NCI-H774 (cell line): Measurements from ENCODE around the gene ARHGAP33.

Experiments
- DNase-seq: peaks from one replicate; lab custom pipeline; 2025; lab: John Stamatoyannopoulos, UW

Gene ARHGAP33

DNA sequence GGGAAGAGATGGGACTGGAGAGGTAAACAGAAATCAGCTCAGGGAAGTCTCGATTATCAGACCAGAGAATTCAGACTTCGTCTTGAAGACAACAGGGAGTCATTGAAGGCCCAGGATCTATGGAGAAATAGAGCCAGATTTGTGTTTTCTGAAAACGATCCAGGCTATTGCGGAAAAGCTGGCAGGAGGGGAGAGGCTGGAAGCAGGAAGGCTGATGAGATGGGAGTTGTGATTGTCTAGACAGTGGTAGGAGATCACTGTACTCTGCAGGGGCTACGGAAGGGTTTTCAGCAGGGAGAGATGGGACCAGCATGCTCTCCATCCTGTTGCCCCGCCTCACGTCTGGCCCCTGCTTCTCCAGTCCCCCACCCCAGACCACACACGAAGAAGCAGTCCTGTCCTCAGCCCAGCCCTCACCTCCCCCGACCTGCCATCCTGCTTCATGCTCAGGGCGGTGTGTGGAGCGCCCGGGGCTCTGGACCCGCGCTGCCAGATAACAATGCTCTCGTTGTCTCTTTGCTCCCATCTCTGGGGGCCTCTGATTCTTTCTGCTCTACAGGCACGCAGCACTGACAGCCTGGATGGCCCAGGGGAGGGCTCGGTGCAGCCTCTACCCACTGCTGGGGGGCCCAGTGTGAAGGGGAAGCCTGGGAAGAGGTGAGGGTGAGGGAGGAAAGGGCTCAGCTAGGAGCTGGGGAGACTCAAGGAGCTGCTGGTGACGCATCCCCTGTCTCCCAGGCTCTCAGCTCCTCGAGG lies 1.9 kb downstream of the ARHGAP33 start:
- no peak for DNase-seq

DNA sequence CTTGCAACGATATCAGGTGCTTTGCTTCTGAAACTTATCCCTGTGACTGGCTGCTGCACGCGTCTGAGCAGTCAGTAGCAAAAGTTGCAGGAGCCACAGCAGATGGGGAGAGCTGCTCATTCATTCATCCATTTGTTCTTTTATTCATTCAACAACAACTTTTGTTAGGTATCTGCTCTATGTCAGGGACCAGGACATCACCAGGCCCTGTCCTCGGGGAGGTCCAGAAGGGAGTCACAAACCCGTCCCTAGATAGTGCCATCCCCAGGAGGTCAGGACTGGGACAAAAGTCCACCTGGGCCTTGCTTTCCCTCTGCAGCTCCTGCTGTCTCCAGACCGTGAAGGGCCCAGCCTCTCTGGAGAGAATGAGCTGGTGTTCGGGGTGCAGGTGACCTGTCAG lies 2.6 kb downstream of the ARHGAP33 start:
- DNase-seq: no peak

DNA sequence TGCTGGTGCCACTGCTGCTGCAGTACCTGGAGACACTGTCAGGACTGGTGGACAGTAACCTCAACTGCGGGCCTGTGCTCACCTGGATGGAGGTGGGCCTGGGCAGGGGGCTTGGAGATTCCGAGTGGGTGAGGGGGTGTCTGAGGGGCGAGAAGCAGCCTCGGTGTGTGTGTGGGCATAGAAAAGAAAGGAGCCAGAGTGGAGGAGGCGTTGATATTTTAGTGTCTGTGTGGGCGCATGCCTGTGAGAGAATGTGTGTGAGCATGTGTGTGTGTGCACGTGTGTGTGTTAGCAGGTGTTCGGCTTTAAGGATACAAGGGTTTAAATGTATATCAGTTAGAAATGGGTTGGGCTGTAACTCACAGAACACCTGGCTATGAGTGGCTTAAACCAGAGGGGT lies 3.7 kb downstream of the ARHGAP33 start:
- no peak for DNase-seq

DNA sequence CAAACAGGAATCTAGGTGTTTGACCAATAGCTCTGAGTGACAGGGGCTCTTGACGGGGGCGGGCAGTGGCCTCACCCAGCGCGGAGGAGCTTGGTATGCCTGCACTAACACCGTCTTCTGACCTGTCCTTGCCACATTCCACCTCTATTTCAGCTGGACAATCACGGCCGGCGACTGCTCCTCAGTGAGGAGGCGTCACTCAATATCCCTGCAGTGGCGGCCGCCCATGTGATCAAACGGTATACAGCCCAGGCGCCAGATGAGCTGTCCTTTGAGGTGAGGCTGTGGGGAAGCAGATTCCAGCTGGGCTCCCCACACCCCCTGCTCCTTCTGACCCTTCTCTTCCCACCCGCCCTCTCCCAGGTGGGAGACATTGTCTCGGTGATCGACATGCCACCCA lies 4.7 kb downstream of the ARHGAP33 start:
- no peak for DNase-seq

DNA sequence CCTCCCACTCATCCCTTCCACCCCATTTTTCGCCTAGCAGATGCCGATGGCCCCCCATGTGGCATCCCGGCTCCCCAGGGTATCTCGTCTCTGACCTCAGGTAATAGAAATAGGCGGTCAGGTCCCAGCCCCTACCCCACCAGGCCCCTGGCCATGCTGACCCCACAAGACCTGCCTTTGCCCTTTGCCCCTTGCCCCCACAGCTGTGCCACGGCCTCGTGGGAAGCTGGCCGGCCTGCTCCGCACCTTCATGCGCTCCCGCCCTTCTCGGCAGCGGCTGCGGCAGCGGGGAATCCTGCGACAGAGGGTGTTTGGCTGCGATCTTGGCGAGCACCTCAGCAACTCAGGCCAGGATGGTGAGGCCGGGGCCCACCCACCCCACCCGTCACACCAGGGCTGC lies 5.4 kb downstream of the ARHGAP33 start:
- no peak for DNase-seq

DNA sequence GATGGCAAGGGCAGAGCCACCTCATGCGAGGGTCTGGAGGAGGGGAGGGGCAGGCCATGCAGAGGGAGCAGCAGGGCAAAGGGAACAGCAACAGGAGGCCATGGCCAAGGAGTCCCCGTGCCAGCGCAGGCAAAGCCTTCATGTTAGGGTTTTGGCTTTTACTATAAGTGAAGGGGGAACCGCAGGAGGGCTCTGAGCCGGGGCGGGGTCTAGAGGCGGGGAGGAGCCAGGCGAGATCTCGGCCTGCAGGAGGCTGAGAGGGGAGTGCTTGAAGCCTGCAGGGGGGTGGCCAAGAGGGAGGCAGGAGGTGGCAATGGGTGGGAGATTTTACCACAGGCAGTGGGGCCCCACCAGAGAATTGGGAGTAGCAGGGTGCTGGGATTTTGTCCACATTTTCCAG lies 6.3 kb downstream of the ARHGAP33 start:
- no peak for DNase-seq

DNA sequence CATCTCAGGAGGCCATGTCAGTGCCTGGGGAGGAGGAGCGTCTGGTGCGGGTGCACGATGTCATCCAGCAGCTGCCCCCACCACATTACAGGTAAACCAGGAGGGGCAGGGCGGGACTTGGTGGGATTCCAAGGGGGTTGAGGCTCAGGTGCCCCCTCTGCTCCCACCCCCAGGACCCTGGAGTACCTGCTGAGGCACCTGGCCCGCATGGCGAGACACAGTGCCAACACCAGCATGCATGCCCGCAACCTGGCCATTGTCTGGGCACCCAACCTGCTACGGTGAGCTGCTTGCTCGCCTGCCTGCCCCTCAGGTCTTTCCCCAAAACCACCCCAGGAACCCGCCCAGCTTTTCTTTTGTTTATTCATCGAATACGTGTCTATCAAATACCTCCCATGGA lies 7.2 kb downstream of the ARHGAP33 start:
- no peak for DNase-seq

DNA sequence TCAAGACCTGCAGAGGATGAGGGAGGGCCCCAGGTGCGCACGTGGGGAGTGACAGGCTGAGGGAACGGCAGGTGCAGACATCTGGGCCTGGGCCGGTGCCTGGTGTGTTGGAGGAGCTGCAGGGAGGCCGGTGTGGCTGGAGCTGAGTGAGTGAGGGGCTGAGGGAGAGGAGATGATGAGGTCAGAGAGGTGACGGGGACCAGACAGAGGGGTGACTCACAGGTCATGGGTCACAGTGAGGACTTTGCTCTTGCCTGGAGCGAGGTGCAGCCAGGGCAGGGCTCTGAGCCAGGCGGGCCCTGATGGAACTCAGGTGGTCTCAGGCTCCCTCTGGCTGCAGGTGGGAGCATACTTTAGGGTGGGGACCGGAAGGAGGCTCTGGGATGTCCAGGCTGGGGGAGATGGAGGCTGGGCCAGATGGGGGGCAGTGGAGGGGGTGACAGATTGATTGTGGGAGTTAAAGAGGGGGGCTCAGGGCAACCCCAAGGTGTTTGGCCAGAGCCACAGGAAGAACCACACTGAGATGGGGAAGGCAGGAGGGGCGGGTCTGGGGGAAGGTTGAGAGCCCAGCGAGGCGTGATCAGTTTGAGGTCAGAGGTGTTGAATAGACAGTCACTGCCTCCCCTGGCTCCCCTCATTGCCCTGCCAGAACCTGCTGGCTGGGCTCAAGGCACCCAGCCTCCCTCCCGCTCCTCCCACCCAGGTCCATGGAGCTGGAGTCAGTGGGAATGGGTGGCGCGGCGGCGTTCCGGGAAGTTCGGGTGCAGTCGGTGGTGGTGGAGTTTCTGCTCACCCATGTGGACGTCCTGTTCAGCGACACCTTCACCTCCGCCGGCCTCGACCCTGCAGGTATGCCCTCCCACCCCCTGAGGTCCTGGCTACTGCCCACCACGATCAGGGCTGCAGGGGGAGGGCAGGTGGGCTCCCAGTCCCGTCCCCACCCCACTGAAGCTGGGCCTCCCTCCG lies 8.4 kb downstream of the ARHGAP33 start:
- no peak for DNase-seq

DNA sequence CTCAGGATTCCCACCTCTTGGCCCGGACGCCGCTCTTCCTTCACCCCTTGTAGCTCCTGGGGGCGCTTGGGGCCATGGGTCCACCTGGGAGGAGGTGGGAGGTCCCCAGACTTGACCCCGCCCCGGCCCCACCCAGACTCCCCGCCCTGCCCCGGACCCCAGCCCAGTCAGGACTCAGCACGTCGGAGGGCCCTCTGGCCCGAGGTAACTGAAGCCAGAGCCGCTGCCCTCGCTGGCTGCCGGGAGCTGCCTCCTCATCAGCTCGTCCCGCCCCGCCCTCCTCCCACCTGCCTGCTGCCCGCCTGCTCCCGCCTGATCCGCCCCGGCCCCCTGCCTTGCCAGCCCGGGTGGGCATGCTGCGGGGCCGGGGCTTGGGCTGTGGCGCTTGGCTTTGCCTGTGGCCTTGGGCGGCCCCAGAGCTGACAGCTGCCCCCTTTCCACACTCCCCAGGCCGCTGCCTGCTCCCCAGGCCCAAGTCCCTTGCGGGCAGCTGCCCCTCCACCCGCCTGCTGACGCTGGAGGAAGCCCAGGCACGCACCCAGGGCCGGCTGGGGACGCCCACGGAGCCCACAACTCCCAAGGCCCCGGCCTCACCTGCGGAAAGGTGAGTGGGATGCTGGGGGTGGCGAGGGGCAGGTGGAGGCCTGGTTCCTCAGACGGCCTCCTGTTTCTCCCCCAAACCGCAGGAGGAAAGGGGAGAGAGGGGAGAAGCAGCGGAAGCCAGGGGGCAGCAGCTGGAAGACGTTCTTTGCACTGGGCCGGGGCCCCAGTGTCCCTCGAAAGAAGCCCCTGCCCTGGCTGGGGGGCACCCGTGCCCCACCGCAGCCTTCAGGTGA lies 9.4 kb downstream of the ARHGAP33 start:
- DNase-seq: no peak

DNA sequence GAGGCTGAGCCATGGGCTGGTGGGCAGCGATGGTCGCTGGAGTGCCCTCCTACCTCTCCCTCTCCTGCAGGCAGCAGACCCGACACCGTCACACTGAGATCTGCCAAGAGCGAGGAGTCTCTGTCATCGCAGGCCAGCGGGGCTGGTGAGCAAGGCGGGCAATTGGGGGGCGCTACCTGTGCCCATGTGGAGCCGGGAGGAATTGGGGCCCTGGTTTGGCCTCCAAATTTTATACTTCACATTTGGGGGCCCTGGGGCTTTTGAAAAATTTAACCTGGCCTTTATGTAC lies 9.9 kb downstream of the ARHGAP33 start:
- no peak for DNase-seq

DNA sequence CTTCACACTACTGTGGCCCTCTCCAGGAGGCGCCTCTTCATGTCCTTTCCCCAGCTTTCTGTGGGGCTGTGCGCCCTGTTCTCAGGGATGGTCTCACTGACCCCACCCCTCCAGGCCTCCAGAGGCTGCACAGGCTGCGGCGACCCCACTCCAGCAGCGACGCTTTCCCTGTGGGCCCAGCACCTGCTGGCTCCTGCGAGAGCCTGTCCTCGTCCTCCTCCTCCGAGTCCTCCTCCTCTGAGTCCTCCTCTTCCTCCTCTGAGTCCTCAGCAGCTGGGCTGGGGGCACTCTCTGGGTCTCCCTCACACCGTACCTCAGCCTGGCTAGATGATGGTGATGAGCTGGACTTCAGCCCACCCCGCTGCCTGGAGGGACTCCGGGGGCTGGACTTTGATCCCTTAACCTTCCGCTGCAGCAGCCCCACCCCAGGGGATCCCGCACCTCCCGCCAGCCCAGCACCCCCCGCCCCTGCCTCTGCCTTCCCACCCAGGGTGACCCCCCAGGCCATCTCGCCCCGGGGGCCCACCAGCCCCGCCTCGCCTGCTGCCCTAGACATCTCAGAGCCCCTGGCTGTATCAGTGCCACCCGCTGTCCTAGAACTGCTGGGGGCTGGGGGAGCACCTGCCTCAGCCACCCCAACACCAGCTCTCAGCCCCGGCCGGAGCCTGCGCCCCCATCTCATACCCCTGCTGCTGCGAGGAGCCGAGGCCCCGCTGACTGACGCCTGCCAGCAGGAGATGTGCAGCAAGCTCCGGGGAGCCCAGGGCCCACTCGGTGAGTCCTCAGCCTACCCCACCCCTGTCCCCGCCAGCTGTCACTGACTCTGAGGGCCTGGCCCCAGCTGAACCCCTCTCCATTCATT lies 11.2 kb downstream of the ARHGAP33 start:
- DNase-seq: no peak

DNA sequence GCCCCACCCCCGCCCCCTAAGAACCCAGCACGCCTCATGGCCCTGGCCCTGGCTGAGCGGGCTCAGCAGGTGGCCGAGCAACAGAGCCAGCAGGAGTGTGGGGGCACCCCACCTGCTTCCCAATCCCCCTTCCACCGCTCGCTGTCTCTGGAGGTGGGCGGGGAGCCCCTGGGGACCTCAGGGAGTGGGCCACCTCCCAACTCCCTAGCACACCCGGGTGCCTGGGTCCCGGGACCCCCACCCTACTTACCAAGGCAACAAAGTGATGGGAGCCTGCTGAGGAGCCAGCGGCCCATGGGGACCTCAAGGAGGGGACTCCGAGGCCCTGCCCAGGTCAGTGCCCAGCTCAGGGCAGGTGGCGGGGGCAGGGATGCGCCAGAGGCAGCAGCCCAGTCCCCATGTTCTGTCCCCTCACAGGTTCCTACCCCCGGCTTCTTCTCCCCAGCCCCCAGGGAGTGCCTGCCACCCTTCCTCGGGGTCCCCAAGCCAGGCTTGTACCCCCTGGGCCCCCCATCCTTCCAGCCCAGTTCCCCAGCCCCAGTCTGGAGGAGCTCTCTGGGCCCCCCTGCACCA lies 11.9 kb downstream of the ARHGAP33 start:
- no peak for DNase-seq

DNA sequence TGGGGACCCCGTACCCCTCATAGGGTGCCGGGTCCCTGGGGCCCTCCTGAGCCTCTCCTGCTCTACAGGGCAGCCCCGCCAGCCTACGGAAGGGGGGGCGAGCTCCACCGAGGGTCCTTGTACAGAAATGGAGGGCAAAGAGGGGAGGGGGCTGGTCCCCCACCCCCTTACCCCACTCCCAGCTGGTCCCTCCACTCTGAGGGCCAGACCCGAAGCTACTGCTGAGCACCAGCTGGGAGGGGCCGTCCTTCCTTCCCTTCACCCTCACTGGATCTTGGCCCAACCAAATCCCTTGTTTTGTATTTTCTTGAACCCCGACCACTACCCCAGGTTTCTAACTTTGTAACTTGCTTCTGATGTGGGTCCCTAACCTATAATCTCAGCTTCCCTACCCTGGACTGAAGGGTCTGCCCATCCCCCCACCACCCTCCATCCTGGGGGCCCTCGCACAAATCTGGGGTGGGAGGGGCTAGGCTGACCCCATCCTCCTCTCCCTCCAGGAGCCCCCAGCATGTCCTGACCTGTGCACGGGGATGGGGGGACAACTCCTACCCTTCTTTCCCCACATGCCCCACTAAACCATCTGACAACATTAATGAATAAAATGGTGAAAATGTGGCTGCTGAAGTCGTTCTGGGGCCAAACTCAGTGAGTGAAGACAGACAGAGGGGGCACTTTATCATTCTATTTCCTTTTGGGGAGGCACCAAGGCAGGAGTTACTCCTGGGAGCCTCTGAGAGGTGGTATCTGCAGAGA lies 13.0 kb downstream of the ARHGAP33 start:
- no peak for DNase-seq

DNA sequence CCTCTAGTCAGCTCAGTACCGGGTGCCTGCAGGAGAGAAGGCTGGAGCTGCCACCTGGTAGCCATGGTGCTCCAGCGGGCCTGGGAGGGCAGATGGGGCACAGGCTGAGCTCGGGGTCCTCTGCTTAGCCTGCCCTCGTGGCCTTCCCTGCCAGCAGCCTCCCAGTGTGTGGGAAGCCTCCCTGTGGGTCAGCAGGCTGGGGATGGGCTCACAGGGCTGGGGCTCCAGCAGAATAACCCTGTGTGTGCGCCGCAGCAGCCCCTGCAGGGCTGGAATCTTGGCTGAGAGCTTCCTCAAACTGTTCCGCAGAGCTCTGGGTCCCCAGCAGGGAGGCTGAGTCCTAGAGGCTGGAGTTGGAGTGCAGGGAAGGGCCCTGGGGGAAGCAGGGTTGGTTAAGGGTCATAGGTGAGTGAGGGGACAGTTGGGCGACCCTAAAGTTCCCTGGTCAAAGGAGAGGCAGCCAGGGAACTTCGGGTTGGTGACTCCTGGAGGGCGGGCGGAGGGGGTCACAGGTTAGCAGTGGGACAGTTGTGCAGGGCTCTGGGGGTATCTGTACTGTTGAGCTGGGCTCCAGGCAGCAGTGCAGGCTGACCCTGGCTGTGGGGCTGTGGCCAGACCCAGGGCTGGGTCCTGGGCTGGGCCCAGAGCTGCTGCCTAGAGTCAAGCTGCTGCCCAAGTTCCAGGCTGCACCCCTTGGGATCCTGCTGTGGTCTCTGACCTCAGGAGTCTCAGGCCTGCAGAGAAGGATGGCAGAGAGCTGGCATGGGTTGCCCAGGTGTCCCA lies 14.0 kb downstream of the ARHGAP33 start:
- DNase-seq: no peak

DNA sequence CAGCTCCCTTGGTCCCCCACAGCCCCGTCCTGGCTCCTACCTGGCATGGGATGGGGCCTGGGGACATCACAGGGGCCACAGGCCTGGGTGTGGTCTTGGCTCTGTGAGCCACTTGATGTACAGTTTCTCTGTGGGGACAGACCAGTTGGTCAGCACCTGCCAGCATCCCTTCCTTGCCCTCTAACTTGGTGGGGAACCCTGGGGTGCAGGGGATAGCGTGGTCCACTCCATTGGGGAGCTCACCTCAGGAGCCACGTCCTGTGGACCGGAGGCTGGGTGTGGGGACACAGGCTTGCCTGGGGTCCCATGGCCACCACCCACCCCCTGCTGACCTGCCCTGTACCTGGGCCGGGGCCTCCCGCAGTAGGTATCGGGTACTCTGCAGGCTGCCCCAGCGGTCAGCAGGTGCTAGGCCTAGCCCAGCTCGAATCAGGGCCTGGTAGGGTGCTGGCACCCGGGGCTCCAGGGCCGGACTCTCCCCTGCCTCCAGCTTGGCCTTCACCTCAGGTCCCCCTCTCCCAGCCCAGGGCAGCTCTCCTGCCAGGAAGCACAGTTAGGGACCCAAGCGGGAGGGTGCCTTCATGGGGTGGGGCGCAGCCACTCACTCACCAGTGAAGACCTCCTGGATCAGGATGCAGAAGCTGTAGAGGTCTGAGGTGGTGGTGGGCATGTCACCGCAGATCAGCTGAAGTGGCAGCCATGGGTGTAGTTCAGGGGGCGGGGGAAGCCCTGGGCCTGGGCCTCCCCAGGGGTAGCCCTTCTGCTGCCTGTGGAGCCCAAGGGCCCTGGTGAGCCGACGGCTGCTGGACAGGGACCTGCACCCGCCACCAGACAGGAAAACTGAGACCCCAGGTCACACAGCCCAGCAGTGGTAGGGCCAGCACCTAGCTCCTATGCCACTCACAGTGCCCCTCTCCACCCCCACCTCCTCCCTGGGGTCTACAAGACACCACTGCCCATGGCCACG lies 14.9 kb downstream of the ARHGAP33 start:
- DNase-seq: no peak

DNA sequence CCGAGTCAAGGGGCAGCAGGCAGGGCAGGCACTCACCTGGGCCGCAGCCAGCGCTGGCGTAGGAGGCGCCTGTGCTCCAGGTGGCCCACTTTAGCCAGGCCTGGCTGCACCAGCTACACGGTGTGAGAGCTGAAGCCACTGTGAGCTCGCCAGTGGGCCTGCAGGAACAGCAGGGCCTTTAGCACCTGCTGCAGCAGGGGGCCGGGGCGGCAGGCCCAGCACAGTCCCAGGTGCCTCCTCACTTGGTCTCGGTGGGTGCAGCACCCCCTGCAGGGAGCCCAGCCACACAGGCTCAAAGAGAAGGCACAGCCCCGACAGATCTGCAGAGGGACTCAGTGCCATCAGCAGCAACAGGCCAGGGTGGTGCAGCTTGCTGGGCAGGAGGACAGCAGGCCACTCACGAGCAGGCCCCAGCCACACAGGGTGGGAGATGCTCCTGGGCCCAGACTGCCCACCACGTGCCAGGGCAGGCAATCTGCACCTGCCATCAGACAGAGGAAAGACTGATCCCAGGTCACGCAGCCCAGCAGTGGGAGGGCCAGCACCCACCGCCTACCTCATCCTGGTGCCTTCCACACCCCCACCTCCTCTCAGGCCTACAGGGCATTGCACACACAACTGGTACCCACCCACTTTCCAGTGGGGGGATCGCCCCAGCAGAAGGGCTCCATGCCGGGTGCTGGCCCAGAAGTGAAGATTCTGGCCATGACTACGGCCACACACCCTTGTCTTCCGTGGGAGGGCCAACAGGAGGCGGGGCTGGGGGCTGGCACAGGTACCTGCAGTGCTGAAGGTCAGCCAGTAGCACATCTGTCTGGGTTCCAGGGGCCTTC lies 15.8 kb downstream of the ARHGAP33 start:
- peak; percentile 23 for DNase-seq

DNA sequence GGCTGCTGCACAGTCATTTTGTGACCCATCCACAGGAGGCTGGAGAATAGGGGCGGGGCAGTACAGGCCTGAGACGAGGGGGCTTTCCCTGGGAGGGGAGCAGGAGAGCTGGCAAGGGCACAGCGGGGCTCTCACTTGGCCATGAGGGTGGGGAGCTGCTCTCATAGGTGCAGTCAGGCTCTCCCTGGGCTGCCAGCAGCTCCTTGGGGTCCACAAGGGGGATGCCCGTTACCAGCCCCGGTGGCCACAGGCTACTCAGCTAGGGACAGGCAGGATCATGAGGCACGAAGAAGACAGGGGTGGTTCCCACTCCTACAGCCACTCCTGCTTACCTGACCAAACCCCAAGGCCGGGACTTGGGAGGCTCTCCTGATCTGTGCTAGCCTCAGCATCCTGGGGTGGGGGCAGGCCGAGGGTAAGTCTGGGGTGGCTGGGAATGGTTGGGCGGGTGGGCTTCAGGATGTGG lies 16.5 kb downstream of the ARHGAP33 start:
- DNase-seq: no peak
